Activated T-cell treated with anti-CD3 and anti-CD28 coated beads for 1 hour (primary cell): ENCODE data around the gene MYLK2.
"Not testable (repeated sequence)": the region's sequence is repeated elsewhere in the genome, so short reads cannot be mapped to it uniquely, and the experiment has no call there.

ENCODE experiments used
- DNase-seq: peaks from one replicate; pipeline ENCODE4 v3.0.0-alpha.2; 2020; ENCODE audit warnings: low read depth

MYLK2 gene

DNA sequence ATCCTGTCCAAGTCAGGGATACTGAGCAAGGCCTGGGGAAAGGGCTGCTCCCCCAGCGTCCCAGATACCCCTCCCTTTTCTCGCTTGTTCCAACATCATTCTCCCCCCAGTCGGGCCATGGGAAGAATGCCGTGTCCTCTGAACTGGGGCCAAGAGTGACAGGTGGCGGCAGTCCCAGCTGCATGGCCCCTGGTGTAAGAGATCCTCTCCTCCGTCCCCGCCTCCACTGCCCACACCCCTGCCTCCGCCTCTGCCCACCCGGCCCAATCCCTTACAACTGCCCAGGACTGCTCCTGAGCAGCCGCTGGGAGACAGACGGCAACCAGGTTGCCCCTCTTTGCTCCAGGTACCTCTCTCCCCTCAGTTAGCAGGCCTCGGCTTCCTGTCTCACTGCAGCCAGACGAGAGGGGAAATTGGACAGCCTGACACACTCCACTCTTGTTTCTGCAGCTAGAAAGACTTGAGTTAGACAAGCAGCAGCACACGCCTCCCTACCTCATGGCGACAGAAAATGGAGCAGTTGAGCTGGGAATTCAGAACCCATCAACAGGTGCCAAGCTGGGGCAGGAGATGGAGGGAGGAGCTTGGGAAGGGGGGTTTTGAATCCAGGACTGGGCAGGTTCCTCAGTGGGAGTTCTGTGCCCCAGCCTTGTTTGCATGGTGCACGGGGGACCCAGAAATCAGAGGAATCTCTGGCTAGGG, at the start of gene MYLK2:
Gene MYLK2, plus strand, starts transcription at position 274 of the 702 bp plus-strand sequence. Its CDS starts 225 bp downstream, at position 499.
- DNase-seq: no peak

GRCh38 chr20:31769681-31770080, 49.5 kb upstream of the MYLK2 start:
- DNase-seq: no peak

GRCh38 chr20:31770243-31770642, 48.9 kb upstream of the MYLK2 start:
- DNase-seq: no peak

GRCh38 chr20:31774408-31774807, 44.7 kb upstream of the MYLK2 start:
- DNase-seq: no peak

GRCh38 chr20:31780839-31781238, 38.3 kb upstream of the MYLK2 start:
- no peak for DNase-seq

DNA sequence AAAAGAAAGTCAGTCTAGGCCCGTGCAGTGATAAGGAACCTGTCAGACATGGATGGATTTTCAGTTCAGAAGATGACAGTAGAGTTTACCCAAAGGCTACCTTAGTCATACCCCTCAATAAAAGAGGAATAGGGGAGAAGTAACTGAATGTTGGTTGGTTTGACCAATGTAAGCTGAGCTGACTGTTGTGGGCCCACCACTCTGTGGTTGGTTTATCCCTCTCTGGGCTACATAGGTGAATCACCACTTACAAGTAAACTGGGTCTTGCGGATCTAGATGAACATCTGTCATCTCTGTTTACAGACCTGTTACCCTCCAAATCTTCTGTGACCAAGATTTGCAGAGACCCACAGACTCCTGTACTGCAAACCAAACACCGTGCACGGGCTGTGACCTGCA, 37.2 kb upstream of the MYLK2 start:
- DNase-seq: no peak

DNA sequence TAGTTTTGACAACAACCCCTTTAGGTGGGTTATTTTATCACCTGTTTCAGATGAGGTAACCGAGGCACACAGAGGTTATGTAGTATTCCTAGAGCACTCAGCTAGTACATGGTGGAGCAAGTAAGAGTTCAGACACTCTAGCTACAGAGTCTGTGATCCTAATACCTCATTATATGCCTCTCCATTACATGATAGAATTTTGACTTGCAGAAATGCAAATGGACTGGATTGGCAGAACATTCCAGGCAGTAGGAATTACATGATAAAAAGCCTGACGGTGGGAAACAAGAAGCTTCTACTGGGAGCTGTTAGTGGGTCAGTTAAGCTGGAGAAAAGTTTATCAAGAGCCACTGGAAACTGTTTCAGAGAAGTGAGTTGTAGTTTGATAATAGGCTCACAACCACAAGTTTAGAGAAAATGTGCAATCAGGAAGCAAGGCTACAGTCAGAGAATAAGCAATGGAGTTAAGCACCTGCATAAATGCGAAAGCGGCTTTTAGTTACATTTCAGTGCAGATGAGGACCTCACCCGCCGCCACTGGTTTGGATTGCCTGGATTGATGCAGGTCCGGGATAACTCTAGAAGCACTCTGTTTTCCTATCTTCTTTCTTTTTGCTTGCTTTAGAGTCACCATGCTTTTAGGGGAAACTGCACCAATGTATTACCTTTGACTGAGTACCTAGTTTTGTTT, 34.7 kb upstream of the MYLK2 start:
- no peak for DNase-seq

- no peak for DNase-seq
These were observed 34.1 kb upstream of the MYLK2 start for GRCh38 chr20:31785089-31785488.

DNA sequence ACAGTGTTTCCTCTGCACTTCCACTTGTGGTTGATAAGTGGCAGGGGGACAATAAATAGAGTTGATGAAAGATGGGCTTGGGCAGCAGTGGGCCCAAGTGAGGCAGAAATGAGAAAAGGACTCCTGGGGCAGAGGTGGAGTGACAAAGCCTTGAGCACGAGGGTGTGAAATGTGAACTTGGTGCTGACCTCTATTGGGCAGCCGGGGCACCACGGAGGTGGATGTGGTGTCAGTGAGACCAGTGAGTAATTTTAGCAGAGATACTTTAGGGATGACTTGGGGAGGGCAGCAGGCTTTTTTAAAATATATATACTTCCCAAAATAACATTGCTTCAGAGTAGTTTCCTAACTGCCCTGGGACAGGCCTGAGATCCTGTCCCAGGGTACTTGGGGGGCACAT, 30.6 kb upstream of the MYLK2 start:
- DNase-seq: no peak

GRCh38 chr20:31790401-31790800, 28.8 kb upstream of the MYLK2 start:
- no peak for DNase-seq

GRCh38 chr20:31797364-31797763, 21.8 kb upstream of the MYLK2 start:
- no peak for DNase-seq

- DNase-seq: no peak
These were observed 17.6 kb upstream of the MYLK2 start for GRCh38 chr20:31801508-31801907.

DNA sequence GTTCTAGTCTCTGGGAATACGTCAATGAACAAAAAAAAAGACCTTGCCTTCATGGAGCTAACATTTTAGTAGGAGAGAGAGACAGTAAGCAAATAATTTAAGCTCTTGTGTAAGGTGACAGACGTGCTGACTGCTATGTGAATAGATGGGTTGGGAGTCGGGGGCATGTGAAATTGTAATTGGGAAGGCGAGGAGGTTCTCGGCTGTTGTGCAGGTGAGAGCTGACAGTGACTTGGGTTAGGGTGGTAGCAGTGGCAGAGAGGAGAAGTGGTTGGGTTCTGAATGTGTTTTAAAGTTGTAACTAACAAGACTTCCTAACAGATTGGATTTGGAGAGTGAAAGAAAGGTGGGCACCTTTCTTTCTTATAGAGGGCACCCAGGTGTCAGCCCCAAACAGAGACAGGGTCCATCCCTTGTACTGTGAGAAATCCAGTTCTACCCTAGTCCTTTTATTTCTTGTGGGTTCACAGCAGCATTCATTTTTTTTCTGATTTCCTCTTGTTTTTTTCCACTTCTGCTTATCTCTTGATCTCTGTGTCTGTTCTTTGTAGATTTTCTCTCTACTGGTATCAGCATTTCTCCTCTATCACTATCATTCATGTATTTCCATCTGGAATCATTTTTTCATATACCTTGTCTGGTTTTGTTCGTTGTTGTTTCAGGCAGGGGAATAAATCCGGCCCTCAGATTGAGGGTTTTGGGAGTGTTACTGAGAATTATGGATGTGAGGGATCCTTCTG, 15.4 kb upstream of the MYLK2 start:
- DNase-seq: no peak

DNA sequence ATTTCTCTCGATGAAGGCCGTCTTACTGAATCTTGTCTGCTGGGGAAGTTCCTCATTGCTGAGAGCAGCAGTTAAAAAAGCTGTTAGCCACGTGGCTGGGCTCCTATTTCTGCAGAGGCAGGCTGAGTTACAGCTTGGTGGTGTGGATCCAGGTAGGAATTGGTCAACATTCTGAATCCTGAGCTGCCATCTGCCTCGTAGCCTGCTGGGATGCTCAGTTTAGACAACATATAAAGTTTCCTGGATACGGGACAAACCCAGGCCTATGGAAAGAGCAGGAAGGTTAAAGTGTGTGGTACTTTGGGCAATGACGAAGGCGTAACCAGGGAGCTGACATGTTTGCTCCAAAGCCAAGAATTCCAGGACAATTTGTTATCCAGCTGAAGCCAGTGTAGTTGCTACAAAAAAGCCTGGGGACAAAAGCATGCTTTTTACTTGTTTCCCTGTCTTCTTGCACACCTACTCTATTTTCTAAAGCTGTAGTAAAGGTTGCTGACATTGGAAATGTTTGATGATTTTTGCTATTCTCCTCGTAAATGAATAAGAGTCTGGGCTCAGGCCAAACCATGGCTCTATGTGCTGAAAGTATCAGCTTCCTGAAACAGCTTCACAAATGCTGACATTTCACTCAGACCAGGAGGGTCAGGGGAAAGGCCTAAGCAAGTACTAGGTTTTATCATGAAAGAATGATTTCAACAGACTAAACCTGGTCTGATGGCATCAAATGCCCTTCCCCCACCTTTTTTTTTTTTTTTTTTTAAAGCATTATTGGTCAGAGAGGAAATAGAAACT, 12.4 kb upstream of the MYLK2 start:
- DNase-seq: no peak

- DNase-seq: no peak
These were observed 10.7 kb upstream of the MYLK2 start for GRCh38 chr20:31808481-31808880.

DNA sequence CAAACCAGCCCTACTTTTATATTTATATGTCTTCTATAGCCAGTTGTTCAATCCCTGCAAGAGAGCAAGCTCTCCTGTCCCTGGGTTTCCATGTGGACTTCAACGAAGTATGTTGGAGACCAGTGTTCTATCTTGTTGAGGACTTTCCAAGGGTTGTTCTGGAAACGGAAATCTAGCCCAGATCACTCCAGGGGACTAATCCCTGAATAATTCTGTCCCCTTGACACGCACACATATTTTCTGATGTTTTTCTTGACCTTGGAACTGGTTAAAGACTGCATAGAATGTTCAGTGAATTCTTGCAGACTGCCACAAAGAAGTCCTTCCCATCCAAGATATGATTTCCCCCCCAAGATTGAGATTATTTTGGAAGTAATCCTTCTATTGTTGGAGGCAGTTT, 9.5 kb upstream of the MYLK2 start:
- DNase-seq: no peak

GRCh38 chr20:31811198-31811597, 8.0 kb upstream of the MYLK2 start:
- no peak for DNase-seq

GRCh38 chr20:31811796-31812728, 7.1 kb upstream of the MYLK2 start:
- DNase-seq: no peak

DNA sequence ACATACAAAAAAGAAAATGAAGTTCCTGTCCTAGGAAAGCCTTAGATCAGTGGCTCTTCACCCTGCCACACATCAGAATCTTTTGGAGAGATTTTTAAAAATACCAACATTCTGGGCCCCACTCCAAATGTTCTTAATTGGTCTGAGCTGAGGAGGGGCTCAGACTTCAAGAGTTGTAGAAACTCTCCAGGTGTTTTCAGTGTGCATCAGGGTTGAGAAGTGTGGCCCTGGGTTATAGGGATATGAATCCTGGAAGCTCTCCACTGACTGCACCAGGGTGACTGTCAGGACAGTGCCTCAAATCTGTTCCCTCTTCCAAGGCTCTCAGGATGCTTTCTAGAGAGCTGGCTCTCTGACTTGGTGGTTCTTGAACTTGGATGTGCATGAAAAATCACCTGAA, 5.5 kb upstream of the MYLK2 start:
- no peak for DNase-seq

- DNase-seq: not testable (repeated sequence)
These were observed 5.0 kb upstream of the MYLK2 start for GRCh38 chr20:31814142-31814541.
